GM21529 (cell line): Measurements from ENCODE around the gene OR2B2.
A peak's percentile ranks its signal among the peaks of the same experiment; 100 is the strongest.

Source experiments
- ATAC-seq: cut with Tn5 transposase; IDR thresholded peaks from one replicate; pipeline ENCODE4 v1.9.1; 2021; ENCODE audit not compliant: unreplicated experiment

OR2B2 gene

GRCh38 chr6:27893836-27894807 is 18.1 kb downstream of the OR2B2 start:
- no peak for ATAC-seq

- peak; percentile 57 for ATAC-seq
These were observed 18.9 kb downstream of the OR2B2 start for GRCh38 chr6:27893059-27893835.

- no peak for ATAC-seq
These were observed 19.5 kb downstream of the OR2B2 start for GRCh38 chr6:27892649-27893058.

GRCh38 chr6:27891320-27891875 is 20.8 kb downstream of the OR2B2 start:
- ATAC-seq: no peak

GRCh38 chr6:27890445-27891319 is 21.5 kb downstream of the OR2B2 start:
- ATAC-seq: peak; percentile 48

GRCh38 chr6:27889628-27890444 is 22.4 kb downstream of the OR2B2 start:
- ATAC-seq: no peak

- ATAC-seq: no peak
These were observed 22.9 kb downstream of the OR2B2 start for GRCh38 chr6:27889275-27889627.

- no peak for ATAC-seq
These were observed 23.6 kb downstream of the OR2B2 start for GRCh38 chr6:27888566-27888965.

- ATAC-seq: no peak
These were observed 26.1 kb downstream of the OR2B2 start for GRCh38 chr6:27886073-27886472.

- ATAC-seq: no peak
These were observed 29.1 kb downstream of the OR2B2 start for GRCh38 chr6:27883136-27883535.

GRCh38 chr6:27882624-27883023 is 29.6 kb downstream of the OR2B2 start:
- no peak for ATAC-seq

- ATAC-seq: no peak
These were observed 32.4 kb downstream of the OR2B2 start for GRCh38 chr6:27879837-27880236.

GRCh38 chr6:27874016-27874415 is 38.2 kb downstream of the OR2B2 start:
- ATAC-seq: no peak

GRCh38 chr6:27873021-27873940 is 38.9 kb downstream of the OR2B2 start:
- ATAC-seq: peak; percentile 38

- ATAC-seq: peak; percentile 30
These were observed 39.6 kb downstream of the OR2B2 start for GRCh38 chr6:27872642-27873020.

- ATAC-seq: peak; percentile 47
These were observed 40.1 kb downstream of the OR2B2 start for GRCh38 chr6:27871924-27872638.

GRCh38 chr6:27870291-27870870 is 41.8 kb downstream of the OR2B2 start:
- ATAC-seq: no peak

GRCh38 chr6:27868311-27868710 is 43.9 kb downstream of the OR2B2 start:
- no peak for ATAC-seq
